Astrocyte of the cerebellum (primary cell): ENCODE results near the gene SPDL1.

ENCODE experiments used
- DNase-seq: peaks from one replicate; pipeline ENCODE4 v3.0.0-alpha.2; 2011; ENCODE audit warnings: low read depth
- H3K4me3 ChIP-seq: 2 replicates; pipeline ENCODE4 v1.5.1; 2011; ENCODE audit warnings: mild to moderate bottlenecking, low read depth, low read length, moderate library complexity
- in situ Hi-C: cut with HindIII; loops from 2 replicates; pipeline ENCODE4 v1.10.0; 2017; ENCODE audit warnings: low sequenced_read_pairs
- TF ChIP-seq, protein P1 (sequence below): IDR thresholded peaks from 2 replicates; pipeline ENCODE4 v1.5.1; 2012; ENCODE audit warnings: low read length, low read depth, moderate library complexity, mild to moderate bottlenecking; ENCODE audit errors: missing control alignments

The SPDL1 gene

DNA sequence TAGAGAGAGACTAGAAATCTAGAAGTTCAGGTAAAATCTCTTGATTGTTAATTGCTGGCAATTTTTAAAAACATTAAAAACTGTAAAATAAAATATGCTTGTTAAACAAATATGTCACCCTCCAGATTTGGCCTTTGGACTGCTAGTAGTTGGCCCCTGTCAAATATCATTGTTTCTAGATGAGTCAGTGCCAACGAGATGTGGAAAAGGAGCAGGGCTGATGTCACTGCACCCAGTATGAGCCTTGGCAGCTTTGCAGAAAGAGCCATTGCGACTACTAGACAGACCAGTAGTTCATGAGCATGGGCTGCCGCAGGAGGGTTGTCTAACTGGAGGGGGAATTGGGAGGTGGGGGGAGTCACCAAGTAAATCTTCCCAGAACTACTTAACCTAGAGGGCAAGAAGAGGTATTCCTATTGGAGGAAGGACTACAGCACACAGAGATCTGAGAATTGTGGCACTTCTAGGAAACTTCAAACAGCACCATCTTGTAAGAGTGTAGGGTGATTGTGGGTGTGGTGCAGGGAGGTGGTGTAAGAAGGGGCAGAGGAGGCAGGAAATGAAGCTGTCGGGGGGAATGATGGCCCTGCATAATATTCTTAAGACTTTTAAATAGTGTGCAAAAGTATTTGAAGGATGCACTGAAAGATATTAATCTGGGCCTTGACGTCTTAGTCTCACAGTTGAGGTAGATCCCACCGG is 46.4 kb downstream of the SPDL1 start:
- in situ Hi-C loops: no loop called here
- TF ChIP-seq, protein P1, sequence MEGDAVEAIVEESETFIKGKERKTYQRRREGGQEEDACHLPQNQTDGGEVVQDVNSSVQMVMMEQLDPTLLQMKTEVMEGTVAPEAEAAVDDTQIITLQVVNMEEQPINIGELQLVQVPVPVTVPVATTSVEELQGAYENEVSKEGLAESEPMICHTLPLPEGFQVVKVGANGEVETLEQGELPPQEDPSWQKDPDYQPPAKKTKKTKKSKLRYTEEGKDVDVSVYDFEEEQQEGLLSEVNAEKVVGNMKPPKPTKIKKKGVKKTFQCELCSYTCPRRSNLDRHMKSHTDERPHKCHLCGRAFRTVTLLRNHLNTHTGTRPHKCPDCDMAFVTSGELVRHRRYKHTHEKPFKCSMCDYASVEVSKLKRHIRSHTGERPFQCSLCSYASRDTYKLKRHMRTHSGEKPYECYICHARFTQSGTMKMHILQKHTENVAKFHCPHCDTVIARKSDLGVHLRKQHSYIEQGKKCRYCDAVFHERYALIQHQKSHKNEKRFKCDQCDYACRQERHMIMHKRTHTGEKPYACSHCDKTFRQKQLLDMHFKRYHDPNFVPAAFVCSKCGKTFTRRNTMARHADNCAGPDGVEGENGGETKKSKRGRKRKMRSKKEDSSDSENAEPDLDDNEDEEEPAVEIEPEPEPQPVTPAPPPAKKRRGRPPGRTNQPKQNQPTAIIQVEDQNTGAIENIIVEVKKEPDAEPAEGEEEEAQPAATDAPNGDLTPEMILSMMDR: no peak
- DNase-seq: peak; percentile 57
- no peak overlapping the region for H3K4me3 ChIP-seq

DNA sequence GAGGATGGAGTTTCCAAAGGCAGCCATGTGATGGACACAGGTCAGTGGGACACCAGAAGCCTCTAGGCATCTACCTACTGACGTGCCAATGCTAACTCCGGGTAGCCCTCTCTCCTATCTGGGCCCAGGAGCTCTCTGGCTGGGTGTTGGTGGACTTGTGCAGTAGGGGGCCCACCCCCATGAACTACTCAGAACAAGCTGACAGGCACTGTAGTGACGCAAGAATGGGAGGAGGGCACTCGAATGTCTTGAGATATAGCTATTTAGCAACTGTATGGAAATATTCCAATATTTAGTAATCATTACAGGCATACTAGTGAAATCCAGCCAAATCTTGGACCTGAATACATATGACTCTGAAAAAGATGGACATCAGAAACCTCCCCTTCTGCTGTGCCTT is 47.8 kb downstream of the SPDL1 start:
- no peak overlapping the region for H3K4me3 ChIP-seq
- TF ChIP-seq, protein P1: no peak
- in situ Hi-C loops: no loop called here
- DNase-seq: no peak

DNA sequence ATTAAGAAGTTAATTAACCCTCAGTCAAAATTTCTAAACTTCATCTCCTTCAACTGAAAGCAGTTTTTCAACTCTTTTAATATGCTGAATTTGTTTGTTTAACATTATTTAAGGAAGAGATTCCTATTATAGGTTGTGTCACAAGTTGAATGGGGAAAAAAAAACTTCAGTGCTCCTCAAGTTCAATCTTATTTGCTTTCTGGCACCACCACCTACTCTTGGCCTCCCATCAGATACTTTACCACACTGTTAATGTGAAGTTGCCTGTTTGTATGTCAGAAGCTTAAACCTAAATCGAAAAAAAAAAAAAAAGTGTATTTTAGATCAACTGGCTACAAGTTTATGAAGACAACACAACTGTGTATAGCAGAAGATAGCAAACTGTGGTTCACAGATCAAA is 49.4 kb downstream of the SPDL1 start:
- in situ Hi-C loops: no loop called here
- H3K4me3 ChIP-seq: no peak overlapping the region
- no peak for DNase-seq
- TF ChIP-seq, protein P1: no peak

DNA sequence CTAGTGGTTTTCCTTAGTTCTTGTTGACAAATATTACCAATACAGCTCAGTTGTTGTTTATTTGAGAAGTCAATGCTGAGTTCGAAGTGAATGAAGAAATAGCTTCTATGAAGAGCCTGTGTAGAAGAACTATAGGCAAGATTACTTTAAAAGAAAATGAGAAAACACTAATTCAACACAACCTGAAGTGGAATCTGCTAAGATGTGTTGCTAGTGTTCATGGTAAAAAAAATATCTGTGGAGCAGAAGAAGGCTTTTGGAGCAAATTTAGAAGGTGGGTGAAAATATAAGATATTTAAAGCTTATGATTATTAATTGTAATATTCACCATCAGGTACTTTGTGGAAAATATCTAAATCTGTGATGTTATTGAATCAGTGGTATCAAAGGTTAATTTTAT is 51.0 kb downstream of the SPDL1 start:
- no peak for DNase-seq
- no peak overlapping the region for H3K4me3 ChIP-seq
- in situ Hi-C loops: loop anchor here (5.0 kb wide), 1 partner anchor 108 kb away; no protein-coding TSS in a partner anchor
- TF ChIP-seq, protein P1: no peak

DNA sequence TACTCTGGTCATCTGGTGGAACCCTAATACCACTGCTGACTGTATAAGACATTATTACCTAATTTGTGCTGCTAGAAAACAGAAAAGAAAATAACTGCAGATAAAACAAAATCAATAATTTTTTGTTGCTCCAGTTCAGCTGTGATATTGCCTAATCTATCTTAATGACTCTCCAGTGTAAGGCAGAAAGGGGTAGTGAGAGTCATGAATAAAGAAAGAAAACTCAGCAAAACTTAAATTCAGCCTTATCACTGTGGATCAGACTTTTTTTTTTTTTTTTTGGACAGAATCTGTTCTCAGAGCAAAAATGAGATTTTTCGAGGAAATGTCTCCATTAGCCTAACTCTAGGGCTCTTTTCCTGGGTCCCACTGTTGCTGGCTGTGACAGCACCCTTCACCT is 52.4 kb downstream of the SPDL1 start:
- no peak for DNase-seq
- H3K4me3 ChIP-seq: no peak overlapping the region
- in situ Hi-C loops: loop anchor here (5.0 kb wide), 1 partner anchor 106 kb away; no protein-coding TSS in a partner anchor
- TF ChIP-seq, protein P1: no peak

DNA sequence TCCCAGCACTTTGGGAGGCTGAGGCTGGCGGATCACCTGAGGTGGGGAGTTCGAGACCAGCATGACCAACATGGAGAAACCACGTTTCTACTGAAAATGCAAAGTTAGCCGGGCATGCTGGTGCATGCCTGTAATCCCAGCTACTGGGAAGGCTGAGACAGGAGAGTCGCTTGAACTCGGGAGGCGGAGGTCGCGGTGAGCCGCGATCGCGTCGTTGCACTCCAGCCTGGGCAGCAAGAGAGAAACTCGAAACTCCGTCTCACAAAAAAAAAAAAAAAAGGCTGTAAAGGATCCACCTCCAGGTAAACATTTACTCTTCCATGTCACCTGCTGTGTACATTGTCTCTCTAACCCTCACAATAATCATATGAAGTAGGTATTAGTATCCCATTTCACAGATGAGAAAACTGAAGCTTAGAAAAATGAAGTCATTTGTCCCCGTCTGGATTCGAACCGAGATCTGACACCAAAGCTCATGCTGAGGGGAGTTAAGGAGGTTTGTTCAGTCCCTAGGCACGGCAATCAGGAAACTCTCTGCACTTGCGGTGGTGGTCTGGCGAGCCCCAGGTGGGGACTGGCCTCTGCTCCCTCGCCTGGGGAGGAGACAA is 53.0 kb downstream of the SPDL1 start:
- H3K4me3 ChIP-seq: peak overlapping the region; percentile 22
- TF ChIP-seq, protein P1: no peak
- in situ Hi-C loops: loop anchor here (5.0 kb wide), 1 partner anchor 106 kb away; no protein-coding TSS in a partner anchor
- DNase-seq: no peak
